ENCODE data around the gene MAP3K6. TPM values are rescaled to one million over a fixed set of nuclear protein-coding genes. Genes with fewer than 3 reads are reported as not detected.

MAP3K6 gene
- total RNA-seq, 1 experiment from 2014 or later, result 25.1 TPM

DNA sequence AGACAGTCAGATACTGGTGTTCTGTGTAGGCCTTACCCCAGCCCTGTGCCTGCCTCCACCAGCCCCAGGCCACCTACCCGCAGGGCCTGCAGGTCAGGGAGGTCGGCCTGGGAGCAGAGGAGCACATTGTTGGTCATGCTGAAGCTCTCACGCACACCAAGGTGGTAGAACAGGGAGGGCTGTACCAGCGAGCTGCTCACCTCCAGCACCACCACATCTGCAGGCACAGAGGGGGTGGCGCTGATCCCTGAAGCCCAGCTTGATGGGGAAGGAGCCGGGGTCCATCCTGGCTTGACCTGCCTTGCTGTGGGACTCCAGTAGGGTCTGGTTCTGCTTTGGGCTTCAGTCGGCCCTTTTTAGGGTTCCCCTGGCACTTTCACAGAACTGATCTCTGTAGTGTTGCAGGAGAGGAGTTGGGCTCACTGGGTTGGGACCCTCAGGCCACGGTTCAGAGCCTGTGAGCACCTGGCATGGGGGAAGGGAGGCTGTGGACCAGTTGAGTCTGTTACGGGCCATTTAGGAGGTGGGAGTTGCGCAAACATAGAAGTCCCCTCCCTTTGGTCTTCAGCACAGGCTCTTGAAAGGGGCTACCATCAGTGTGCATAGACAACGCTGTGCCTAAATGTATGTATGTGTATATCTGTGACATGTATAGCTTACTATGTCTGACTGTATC lies 1.9 kb downstream of the MAP3K6 start:
- H3K4me2 ChIP-seq, result peak overlapping the region; percentile 80
- peaks cover 9% of the 10 kb centered on the region; the same call in 1 of the 2 replicates for H3K4me1 ChIP-seq (replicated peaks; ENCODE audit: insufficient read depth)
- peak overlapping the region; percentile 70; the same call in 1 of the 2 replicates for H3K4me3 ChIP-seq
- no peaks in the 10 kb centered on the region for H3K79me2 ChIP-seq (ENCODE audit: low read depth)
- H3K9me2 ChIP-seq (ENCODE audit: insufficient read depth), result no peaks in the 10 kb centered on the region
- TSS peak; percentile 45 for BruUV-seq (replicated peaks)
- TF ChIP-seq EZH2 (IDR thresholded peaks at IDR 0.05; ENCODE audit: low read depth) (no peak), CTCF (conservative IDR thresholded peaks at IDR 0.05) (no peak)
- no peak overlapping the region for H3K27ac ChIP-seq
- H2AFZ ChIP-seq, result no peak overlapping the region
- ChIA-PET POLR2A (ENCODE audit: unreplicated experiment) (interaction anchor here (0.8 to 1.0 kb wide), 3 partner anchors 18 to 276 kb away, joined by 4 to 24 read pairs (median 4); no protein-coding TSS in a partner anchor), CTCF (interaction anchor here (0.5 to 0.8 kb wide), 3 partner anchors 82 to 493 kb away, joined by 3 to 6 read pairs (median 5); no protein-coding TSS in a partner anchor)
- no peaks in the 10 kb centered on the region for H3K36me3 ChIP-seq (ENCODE audit: low read depth)
- no peak for DNase-seq
- H4K20me1 ChIP-seq (ENCODE audit: insufficient read depth), result no peaks in the 10 kb centered on the region
- no peaks in the 10 kb centered on the region for H3K9me3 ChIP-seq (ENCODE audit: insufficient read depth, low read depth)
- intact Hi-C loops (cut with micrococcal nuclease; ENCODE audit: unreplicated experiment), result loop anchor here (5.0 kb wide), 1 partner anchor 43 kb away; the partner anchor contains the start of gene TMEM222
- no peaks in the 10 kb centered on the region for H3F3A ChIP-seq (ENCODE audit: insufficient read depth, low read depth)
- no peaks in the 10 kb centered on the region for H3K27me3 ChIP-seq (ENCODE audit: insufficient read depth, low read depth)

DNA sequence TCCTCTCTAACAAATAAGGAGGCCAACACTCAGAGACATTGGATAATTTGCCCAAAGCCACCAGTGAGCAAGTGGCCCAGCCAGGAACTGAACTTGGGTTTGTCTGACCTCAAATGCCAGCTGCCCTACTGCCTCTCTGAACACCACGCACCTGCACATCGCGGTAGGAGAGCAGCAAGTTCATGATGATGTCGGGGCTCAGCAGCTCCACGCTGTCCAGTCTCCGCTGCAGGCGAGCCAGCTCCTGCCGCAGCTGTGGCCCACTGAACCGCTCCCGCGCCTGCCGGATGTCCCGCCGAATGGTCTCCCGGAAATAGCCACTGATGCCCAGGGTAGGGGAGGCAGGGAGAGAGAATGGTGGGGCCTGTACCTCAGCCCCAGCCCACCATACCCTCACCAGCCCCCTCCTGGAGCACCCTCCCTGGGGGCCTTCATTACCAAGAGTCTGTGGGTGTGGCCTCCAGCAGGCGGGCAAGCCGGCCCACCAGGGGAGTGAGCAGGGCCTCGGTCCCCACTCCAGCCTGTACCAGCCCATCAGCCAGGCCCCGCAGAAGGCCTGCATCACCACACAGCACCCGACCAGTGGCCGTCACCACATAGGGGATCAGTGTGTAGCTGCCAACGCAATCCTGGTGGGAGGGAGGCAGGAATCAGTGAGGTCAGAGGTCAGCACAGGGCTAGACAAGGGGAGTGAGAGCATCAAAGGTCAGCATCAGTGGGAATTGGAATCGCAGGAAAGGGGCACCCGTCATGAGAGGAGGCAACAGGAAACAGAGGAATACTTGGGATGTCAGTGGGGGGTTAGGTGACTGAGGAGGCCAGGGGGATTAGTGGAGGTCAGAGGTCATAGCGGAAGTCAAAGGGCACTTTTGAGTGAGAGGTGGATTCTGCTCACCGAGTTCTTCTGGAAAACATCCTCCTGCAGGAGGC lies 2.7 kb downstream of the MAP3K6 start:
- TF ChIP-seq EZH2 (IDR thresholded peaks at IDR 0.05; ENCODE audit: low read depth), result no peak
- no peak for TF ChIP-seq CTCF (conservative IDR thresholded peaks at IDR 0.05)
- H3K27ac ChIP-seq, result no peak overlapping the region
- BruUV-seq (replicated peaks), result no TSS peak

GRCh38 chr1:27361553-27361952 lies 5.2 kb downstream of the MAP3K6 start:
- ChIA-PET POLR2A (ENCODE audit: unreplicated experiment) (interaction anchor here (0.6 kb wide), 1 partner anchor 20 kb away, joined by 3 read pairs; no protein-coding TSS in a partner anchor), CTCF (no interaction called here)
- DNase-seq, result no peak
- no peaks in the 10 kb centered on the region for H4K20me1 ChIP-seq (ENCODE audit: insufficient read depth)
- TF ChIP-seq EZH2 (IDR thresholded peaks at IDR 0.05; ENCODE audit: low read depth), result no peak
- H3K27me3 ChIP-seq (ENCODE audit: insufficient read depth, low read depth), result no peaks in the 10 kb centered on the region
- H3K4me2 ChIP-seq, result no peak overlapping the region
- H3K36me3 ChIP-seq (ENCODE audit: low read depth), result no peaks in the 10 kb centered on the region
- H3K9me3 ChIP-seq (ENCODE audit: insufficient read depth, low read depth), result no peaks in the 10 kb centered on the region
- peaks cover 4% of the 10 kb centered on the region; the same call in 1 of the 2 replicates for H3K4me1 ChIP-seq (replicated peaks; ENCODE audit: insufficient read depth)
- intact Hi-C loops (cut with micrococcal nuclease; ENCODE audit: unreplicated experiment), result no loop called here
- H3K79me2 ChIP-seq (ENCODE audit: low read depth), result no peaks in the 10 kb centered on the region
- H3K9me2 ChIP-seq (ENCODE audit: insufficient read depth), result no peaks in the 10 kb centered on the region
- no TSS peak for BruUV-seq (replicated peaks)
- H3K4me3 ChIP-seq, result no peak overlapping the region
- H2AFZ ChIP-seq, result no peak overlapping the region
- no peaks in the 10 kb centered on the region for H3F3A ChIP-seq (ENCODE audit: insufficient read depth, low read depth)
- no peak overlapping the region for H3K27ac ChIP-seq

More for the DNA sequence above, 2.7 kb downstream of the MAP3K6 start:
- DNase-seq, result no peak
- Histone ChIP-seq H3K4me1 (replicated peaks; ENCODE audit: insufficient read depth) (peaks cover 9% of the 10 kb centered on the region; the same call in 1 of the 2 replicates), H3K9me3 (ENCODE audit: insufficient read depth, low read depth) (no peaks in the 10 kb centered on the region), H4K20me1 (ENCODE audit: insufficient read depth) (no peaks in the 10 kb centered on the region), H3K36me3 (ENCODE audit: low read depth) (no peaks in the 10 kb centered on the region), H3F3A (ENCODE audit: insufficient read depth, low read depth) (no peaks in the 10 kb centered on the region), H3K27me3 (ENCODE audit: insufficient read depth, low read depth) (no peaks in the 10 kb centered on the region), H3K9me2 (ENCODE audit: insufficient read depth) (no peaks in the 10 kb centered on the region), H2AFZ (no peak overlapping the region), H3K79me2 (ENCODE audit: low read depth) (no peaks in the 10 kb centered on the region), H3K4me3 (no peak overlapping the region), H3K4me2 (no peak overlapping the region)
- ChIA-PET POLR2A (ENCODE audit: unreplicated experiment) (no interaction called here), CTCF (no interaction called here)
- intact Hi-C loops (cut with micrococcal nuclease; ENCODE audit: unreplicated experiment), result no loop called here

Measured in PC-9 (cell line).